IMR-90 (cell line): Measurements from ENCODE around the gene PRKCE. TPM values are rescaled to one million over a fixed set of nuclear protein-coding genes. Genes with fewer than 3 reads are reported as not detected.

Source experiments
- ATAC-seq: fragments of 200-7000 bp; cut with Tn5 transposase; 2 replicates; pipeline ENCODE4 v1.9.1; 2020; ENCODE audit warnings: low read depth, mild to moderate bottlenecking, moderate library complexity
- BruUV-seq: library from RNA; stranded (reverse); fragments of 400-500 nt; replicated peaks from 2 replicates; lab custom pipeline; 2021; lab: Mats Ljungman, UMichigan
- CTCF ChIA-PET: fragments of 300-600 bp; formaldehyde crosslinking; extraction: SDS; loops from one replicate; lab custom pipeline; 2021; ENCODE audit warnings: antibody characterized with exemption; lab: Yijun Ruan, JAX
- POLR2A ChIA-PET: fragments of 300-600 bp; sonication (Branson Sonifier 250); formaldehyde crosslinking; loops from one replicate; lab custom pipeline; 2022; ENCODE audit warnings: antibody characterized with exemption; ENCODE audit not compliant: unreplicated experiment; lab: Charles Lee
- DNase-seq: peaks from one replicate; pipeline ENCODE4 v3.0.0; 2013
- H2AFZ ChIP-seq: replicated peaks from 2 replicates; pipeline ENCODE3; 2013; ENCODE audit warnings: low read length, mild to moderate bottlenecking; ENCODE audit not compliant: poor library complexity
- H2AK5ac ChIP-seq: 2 replicates; pipeline ENCODE4 v1.6.1; 2013; ENCODE audit warnings: low read depth, low read length, inconsistent platforms
- H2AK9ac ChIP-seq: replicated peaks from 2 replicates; pipeline ENCODE3; 2013; ENCODE audit warnings: mild to moderate bottlenecking, low read depth, low read length, moderate library complexity; ENCODE audit not compliant: poor library complexity
- H2BK120ac ChIP-seq: 2 replicates; pipeline ENCODE4 v1.6.1; 2013; ENCODE audit warnings: low read depth, low read length, inconsistent platforms
- H2BK15ac ChIP-seq: 3 replicates; pipeline ENCODE4 v1.6.1; 2013; ENCODE audit warnings: low read depth, low read length, inconsistent platforms
- H2BK20ac ChIP-seq: 2 replicates; pipeline ENCODE4 v1.6.1; 2013; ENCODE audit warnings: low read depth, mild to moderate bottlenecking, inconsistent platforms, low read length, moderate library complexity
- H2BK5ac ChIP-seq: 2 replicates; pipeline ENCODE4 v1.6.1; 2013; ENCODE audit warnings: mild to moderate bottlenecking, low read depth, low read length, inconsistent platforms; ENCODE audit not compliant: poor library complexity, severe bottlenecking
- H3K14ac ChIP-seq: replicated peaks from 2 replicates; pipeline ENCODE4 v1.6.1; 2013; ENCODE audit warnings: low read depth, low read length, inconsistent platforms
- H3K18ac ChIP-seq: 2 replicates; pipeline ENCODE4 v1.6.1; 2013; ENCODE audit warnings: low read depth, low read length, control low read depth
- H3K23ac ChIP-seq: 2 replicates; pipeline ENCODE4 v1.6.1; 2013; ENCODE audit warnings: low read depth, low read length, inconsistent platforms
- H3K27ac ChIP-seq: 2 replicates; pipeline ENCODE4 v1.5.1; 2013; ENCODE audit warnings: mild to moderate bottlenecking, control low read depth, low read length; ENCODE audit not compliant: insufficient read depth
- H3K27me3 ChIP-seq: 2 replicates; pipeline ENCODE4 v1.6.1; 2013; ENCODE audit warnings: low read length; ENCODE audit not compliant: control insufficient read depth, insufficient read depth
- H3K36me3 ChIP-seq: 2 replicates; pipeline ENCODE4 v1.6.1; 2013; ENCODE audit warnings: low read length, mixed read lengths; ENCODE audit not compliant: control insufficient read depth, insufficient read depth
- H3K4ac ChIP-seq: 2 replicates; pipeline ENCODE4 v1.6.1; 2013; ENCODE audit warnings: low read depth, low read length, inconsistent platforms
- H3K4me1 ChIP-seq: 2 replicates; pipeline ENCODE4 v1.6.1; 2013; ENCODE audit warnings: low read length, mixed read lengths; ENCODE audit not compliant: control insufficient read depth, insufficient read depth
- H3K4me2 ChIP-seq: 2 replicates; pipeline ENCODE4 v1.6.1; 2013; ENCODE audit warnings: low read depth, mild to moderate bottlenecking, control low read depth, low read length, moderate library complexity
- H3K4me3 ChIP-seq: 2 replicates; pipeline ENCODE4 v1.5.1; 2013; ENCODE audit warnings: low read depth, mild to moderate bottlenecking, control low read depth, low read length, moderate library complexity; ENCODE audit not compliant: insufficient read depth
- H3K56ac ChIP-seq: 2 replicates; pipeline ENCODE4 v1.6.1; 2013; ENCODE audit warnings: low read length, inconsistent platforms; ENCODE audit not compliant: insufficient read depth; ENCODE audit errors: extremely low read depth
- H3K79me1 ChIP-seq, 2 experiments: 2 replicates each; pipeline ENCODE4 v1.6.1; 2013; ENCODE audit warnings: low read length in 2 of 2, inconsistent platforms in 1 of 2, low read depth in 1 of 2
- H3K9ac ChIP-seq: 2 replicates; pipeline ENCODE4 v1.6.1; 2013; ENCODE audit warnings: low read depth, low read length, control low read depth
- H3K9me1 ChIP-seq: 2 replicates; pipeline ENCODE4 v1.6.1; 2013; ENCODE audit warnings: low read length, inconsistent platforms; ENCODE audit not compliant: insufficient read depth
- H3K9me3 ChIP-seq: 2 replicates; pipeline ENCODE4 v1.6.1; 2013; ENCODE audit warnings: low read length; ENCODE audit not compliant: control insufficient read depth, insufficient read depth
- H4K20me1 ChIP-seq: 2 replicates; pipeline ENCODE4 v1.6.1; 2013; ENCODE audit warnings: low read length, inconsistent platforms; ENCODE audit not compliant: insufficient read depth
- H4K5ac ChIP-seq: 2 replicates; pipeline ENCODE4 v1.6.1; 2013; ENCODE audit warnings: mild to moderate bottlenecking, low read depth, low read length, control low read depth
- H4K8ac ChIP-seq, 2 experiments: 2 replicates each; pipeline ENCODE4 v1.6.1; 2013; ENCODE audit warnings: low read depth in 2 of 2, low read length in 2 of 2, control low read depth in 1 of 2, inconsistent platforms in 1 of 2
- H4K91ac ChIP-seq: 2 replicates; pipeline ENCODE4 v1.6.1; 2013; ENCODE audit warnings: low read depth, low read length, inconsistent platforms; ENCODE audit not compliant: insufficient read depth
- MXI1 ChIP-seq: IDR thresholded peaks from 2 replicates; pipeline ENCODE4 v1.6.1; 2012; ENCODE audit warnings: low read depth, mild to moderate bottlenecking, low read length, moderate library complexity, borderline replicate concordance
- WGBS, 2 experiments: methylation state at CpG; one replicate each; pipeline versions ENCODE4 v1.1.5 to v1.1.7; 2013; ENCODE audit warnings: missing lambda C conversion rate in 2 of 2; ENCODE audit not compliant: insufficient read length in 1 of 2; ENCODE audit errors: extremely low coverage in 2 of 2; 5-methylcytosine and 5-hydroxymethylcytosine counted together
- dilution Hi-C: fragments of 300-500 bp; cut with HindIII; formaldehyde crosslinking; loops from one replicate; pipeline ENCODE4 v1.14.3; 2018; ENCODE audit warnings: low sequenced_read_pairs; ENCODE audit not compliant: unreplicated experiment
- in situ Hi-C: fragments of 300-500 bp; cut with MboI; formaldehyde crosslinking; loops from 3 replicates; pipeline ENCODE4 v1.14.3; 2019; ENCODE audit warnings: low sequenced_read_pairs, inconsistent platforms, mixed read lengths
- intact Hi-C: fragments of 100-400 bp; cut with micrococcal nuclease; formaldehyde crosslinking; loops from 2 replicates; pipeline ENCODE4 v1.10.0; 2022
- polyA plus RNA-seq, 3 experiments: library from polyadenylated mRNA; depleted of rRNA; stranded (reverse); fragments of >200 nt; gene quantifications; 2 replicates each; pipeline ENCODE4 v1.2.3, GENCODE V29; 2012; ENCODE audit warnings: low replicate concordance in 1 of 3
- total RNA-seq: library from RNA; depleted of rRNA; stranded (reverse); fragments of >200 nt; gene quantifications from 2 replicates; pipeline ENCODE4 v1.2.3, GENCODE V29; 2012

The PRKCE gene
- total and polyA plus RNA-seq, 2 of the 4 experiments (the other 2 are of a cell fraction): 8.1 to 32.4 TPM

DNA sequence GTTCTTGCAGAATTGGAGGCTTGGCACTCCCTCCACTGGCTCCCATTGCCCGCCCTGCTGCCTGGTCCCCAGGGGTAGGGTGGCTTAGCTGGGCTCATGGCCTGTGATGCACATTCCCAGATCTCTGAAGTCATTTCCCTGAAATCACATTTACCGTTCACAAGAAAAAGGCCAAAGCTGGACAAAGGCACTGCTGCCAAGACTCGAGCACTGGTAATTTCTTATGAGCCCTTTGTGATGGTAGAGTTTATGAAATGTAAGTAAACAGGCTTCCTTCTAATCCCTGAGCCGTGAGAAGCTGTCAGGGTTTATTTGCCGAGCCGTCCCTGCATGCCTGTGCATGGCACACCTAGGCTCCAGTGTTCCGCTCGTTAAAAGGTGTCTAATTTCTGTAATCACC is 398.6 kb downstream of the PRKCE start:
- TF ChIP-seq MXI1: no peak
- Histone ChIP-seq H4K8ac (no peak overlapping the region), H3K4me2 (no peak overlapping the region), H2BK120ac (no peak overlapping the region), H2BK15ac (no peak overlapping the region), H3K27me3 (no peaks in the 10 kb centered on the region), H3K4me1 (no peaks in the 10 kb centered on the region), H3K18ac (no peak overlapping the region), H2BK20ac (no peak overlapping the region), H3K36me3 (peaks cover 2% of the 10 kb centered on the region; the same call in 1 of the 2 replicates), H4K91ac (no peak overlapping the region), H3K27ac (no peak overlapping the region), H4K5ac (no peak overlapping the region), H2AFZ (no peak overlapping the region), H4K20me1 (no peaks in the 10 kb centered on the region), H3K14ac (no peak overlapping the region), H3K4ac (no peak overlapping the region), H2AK9ac (no peak overlapping the region), H2AK5ac (no peak overlapping the region), H2BK5ac (no peak overlapping the region), H3K79me1 (no peaks in the 10 kb centered on the region), H3K56ac (no peak overlapping the region), H3K4me3 (no peak overlapping the region), H3K9me1 (peaks cover 2% of the 10 kb centered on the region), H3K9me3 (no peaks in the 10 kb centered on the region), H3K9ac (no peak overlapping the region), H3K23ac (no peak overlapping the region)
- DNase-seq: no peak
- BruUV-seq: no TSS peak
- POLR2A ChIA-PET: no interaction called here
- dilution Hi-C loops: no loop called here
- in situ Hi-C loops: no loop called here
- intact Hi-C loops: no loop called here
- CTCF ChIA-PET: no interaction called here
- ATAC-seq: no peak
- WGBS, 2 experiments: 100% methylated on average over 1 of the region's 8 CpGs; no CpG with 5 or more reads in 1 of the 2 experiments
